NOMO-1 treated with dmso at 0.1 percent for 144 hours (cell line): ENCODE measurements around the gene AHCYL2.
"Not testable (repeated sequence)": the region's sequence is repeated elsewhere in the genome, so short reads cannot be mapped to it uniquely, and the experiment has no call there.

Experiments
- DNase-seq: peaks from one replicate; lab custom pipeline; 2025; ENCODE audit not compliant: unreplicated experiment; lab: John Stamatoyannopoulos, UW

AHCYL2 gene

DNA sequence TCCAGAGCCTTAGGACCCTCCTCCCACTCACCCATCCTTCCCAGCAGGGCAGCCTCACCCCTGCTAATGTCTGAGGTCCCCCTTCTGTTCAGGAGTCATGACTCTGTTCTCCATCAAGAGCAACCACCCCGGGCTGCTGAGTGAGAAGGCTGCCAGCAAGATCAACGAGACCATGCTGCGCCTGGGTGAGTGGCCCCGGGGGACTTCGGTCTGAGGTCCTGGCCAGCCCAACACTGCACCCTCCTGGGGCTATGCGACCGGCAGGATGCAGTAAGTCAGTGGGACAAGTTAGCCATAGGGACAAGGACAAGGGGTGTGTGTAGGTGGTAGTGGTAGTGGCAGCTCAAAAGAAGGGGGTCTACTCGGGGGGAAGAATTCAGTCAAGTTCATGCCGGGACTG is 16.2 kb upstream of the AHCYL2 start:
- no peak for DNase-seq

DNA sequence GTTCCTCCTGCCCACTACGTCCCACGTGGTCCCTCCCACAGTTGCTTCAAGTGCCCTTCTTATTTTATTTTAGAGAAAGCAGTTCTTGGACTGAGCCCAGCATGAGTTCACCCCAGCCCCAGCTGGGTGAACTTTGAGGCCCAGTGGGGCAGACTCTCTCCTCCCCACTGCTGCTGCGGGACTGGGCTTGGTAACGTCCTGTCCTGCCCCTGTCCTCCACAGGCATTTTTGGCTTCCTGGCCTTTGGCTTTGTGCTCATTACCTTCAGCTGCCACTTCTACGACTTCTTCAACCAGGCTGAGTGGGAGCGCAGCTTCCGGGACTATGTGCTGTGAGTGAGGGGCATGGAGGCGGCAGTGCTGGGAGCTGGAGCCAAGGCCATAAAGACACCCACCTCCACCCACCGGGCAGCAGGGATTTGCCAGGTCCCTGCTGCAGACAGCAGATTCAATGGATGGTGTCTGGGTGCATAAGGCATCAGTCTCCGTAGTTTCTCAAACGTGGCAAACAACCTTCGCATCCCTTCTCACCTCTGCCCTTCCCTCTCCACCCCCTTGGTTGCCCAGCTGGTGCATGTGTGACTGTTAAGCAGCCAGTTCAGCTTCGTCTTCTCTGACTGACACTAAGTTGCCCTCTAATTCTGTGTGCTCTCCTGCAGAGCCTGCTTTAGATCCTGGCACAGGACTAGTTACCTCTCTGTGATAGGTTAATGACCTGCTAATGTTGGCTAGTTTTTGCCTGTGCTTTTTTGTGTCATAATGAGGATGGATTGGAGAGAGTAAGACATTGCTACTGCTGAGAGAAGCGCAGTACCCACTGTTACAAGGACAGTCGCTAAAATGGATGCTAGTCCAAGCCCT is 15.5 kb upstream of the AHCYL2 start:
- DNase-seq: no peak

DNA sequence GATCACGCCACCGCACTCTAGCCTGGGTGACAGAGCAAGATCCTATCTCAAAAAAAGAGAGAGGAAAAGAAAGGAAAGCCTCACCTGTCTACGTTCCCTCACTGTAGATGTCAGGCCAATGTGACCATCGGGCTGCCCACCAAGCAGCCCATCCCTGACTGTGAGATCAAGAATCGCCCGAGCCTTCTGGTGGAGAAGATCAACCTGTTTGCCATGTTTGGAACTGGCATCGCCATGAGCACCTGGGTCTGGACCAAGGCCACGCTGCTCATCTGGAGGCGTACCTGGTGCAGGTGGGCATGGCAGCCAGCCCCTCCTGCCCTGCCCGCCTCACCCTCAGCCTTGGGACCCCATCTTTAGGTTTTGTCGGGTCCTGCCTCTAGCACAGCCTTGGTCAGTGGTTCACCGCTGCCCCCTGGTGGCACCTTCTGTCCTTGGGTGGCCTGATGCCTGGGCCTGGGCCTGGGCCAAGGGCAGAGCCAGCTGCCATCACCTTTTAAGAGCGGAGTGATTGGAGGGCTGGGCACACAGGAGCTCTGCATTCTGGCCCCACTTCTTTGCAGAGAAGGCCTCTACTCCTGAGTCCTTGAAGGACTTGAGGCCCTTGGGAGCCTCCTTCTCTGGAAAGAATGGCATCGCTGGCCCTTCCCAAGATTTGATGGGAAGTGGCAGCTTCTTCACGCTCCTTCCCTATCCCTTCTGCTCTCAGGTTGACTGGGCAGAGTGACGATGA is 14.4 kb upstream of the AHCYL2 start:
- peak; percentile 1 for DNase-seq

DNA sequence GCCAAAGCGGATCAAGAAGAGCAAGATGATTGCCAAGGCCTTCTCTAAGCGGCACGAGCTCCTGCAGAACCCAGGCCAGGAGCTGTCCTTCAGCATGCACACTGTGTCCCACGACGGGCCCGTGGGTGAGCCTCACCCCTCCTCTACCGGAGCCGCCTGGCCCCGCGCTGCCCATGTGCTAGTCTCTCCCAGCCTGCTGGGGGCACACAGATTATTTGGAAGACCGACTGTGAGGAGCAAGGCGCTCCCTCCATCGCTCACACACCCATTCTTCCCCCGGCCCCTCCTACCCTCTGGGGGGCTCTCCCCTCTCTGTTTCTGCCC is 13.9 kb upstream of the AHCYL2 start:
- DNase-seq: no peak

DNA sequence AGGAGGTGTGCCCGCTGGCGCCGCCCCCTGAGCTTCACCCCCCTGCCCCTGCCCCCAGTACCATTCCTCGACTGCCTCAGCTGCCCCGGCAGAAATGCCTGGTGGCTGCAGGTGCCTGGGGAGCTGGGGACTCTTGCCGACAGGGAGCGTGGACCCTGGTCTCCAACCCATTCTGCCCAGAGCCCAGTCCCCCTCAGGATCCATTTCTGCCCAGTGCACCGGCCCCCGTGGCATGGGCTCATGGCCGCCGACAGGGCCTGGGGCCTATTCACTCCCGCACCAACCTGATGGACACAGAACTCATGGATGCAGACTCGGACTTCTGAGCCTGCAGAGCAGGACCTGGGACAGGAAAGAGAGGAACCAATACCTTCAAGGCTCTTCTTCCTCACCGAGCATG is 12.7 kb upstream of the AHCYL2 start:
- DNase-seq: no peak

DNA sequence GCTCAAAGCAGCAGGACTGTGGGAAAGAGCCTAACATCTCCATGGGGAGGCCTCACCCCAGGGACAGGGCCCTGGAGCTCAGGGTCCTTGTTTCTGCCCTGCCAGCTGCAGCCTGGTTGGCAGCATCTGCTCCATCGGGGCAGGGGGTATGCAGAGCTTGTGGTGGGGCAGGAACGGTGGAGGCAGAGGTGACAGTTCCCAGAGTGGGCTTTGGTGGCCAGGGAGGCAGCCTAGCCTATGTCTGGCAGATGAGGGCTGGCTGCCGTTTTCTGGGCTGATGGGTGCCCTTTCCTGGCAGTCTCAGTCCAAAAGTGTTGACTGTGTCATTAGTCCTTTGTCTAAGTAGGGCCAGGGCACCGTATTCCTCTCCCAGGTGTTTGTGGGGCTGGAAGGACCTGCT is 12.2 kb upstream of the AHCYL2 start:
- DNase-seq: no peak

DNA sequence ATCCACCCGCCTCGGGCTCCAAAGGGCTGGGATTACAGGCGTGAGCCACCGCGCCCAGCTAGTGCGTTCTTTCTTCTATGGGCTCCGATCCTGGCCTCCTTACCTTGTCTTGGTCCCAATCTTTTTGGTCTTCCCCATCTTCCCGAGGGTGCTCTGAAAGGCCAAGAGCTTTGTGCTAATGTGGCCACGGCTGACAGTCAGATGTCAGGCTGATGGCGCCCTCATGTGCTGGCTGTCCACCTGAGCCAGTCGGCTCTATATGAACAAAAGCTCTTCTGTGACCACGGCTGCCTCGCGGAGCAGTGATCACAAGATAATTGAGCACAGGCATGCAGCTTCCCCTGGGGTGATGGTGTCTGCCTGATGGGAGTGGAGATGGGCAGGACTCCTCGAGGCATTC is 11.0 kb upstream of the AHCYL2 start:
- peak; percentile 8 for DNase-seq

DNA sequence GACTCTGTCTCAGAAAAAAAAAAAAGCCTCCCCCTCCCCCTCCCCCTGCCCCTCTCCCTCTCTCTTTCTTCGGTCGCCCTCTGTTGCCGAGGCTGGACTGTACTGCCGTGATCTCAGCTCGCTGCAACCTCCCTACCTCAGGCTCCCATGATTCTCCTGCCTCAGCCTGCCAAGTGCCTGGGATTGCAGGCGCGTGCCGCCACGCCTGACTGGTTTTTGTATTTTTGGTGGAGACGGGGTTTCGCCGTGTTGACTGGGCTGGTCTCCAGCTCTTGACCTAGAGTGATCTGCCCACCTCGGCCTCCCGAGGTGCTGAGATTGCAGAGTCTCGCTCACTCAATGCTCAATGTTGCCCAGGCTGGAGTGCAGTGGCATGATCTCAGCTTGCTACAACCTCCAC is 9.1 kb upstream of the AHCYL2 start:
- DNase-seq: not testable (repeated sequence)

DNA sequence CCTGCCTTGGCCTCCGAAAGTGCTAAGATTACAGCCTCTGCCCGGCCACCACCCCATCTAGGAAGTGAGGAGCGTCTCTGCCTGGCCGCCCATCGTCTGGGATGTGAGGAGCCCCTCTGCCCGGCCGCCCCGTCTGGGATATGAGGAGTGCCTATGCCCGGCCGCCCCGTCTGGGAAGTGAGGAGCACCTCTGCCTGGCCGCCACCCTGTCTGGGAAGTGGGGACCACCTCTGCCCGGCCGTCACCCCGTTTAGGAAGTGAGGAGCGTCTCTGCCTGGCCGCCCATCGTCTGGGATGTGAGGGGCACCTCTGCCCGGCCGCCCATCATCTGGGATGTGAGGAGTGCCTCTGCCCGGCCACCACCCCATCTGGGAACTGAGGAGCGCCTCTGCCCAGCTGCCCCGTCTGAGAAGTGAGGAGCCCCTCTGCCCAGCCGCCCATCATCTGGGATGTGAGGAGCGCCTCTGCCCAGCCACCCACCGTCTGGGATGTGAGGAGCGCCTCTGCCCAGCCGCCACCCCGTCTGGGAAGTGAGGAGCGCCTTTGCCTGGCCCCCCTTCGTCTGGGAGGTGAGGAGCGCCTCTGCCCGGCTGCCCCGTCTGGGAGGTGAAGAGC is 8.6 kb upstream of the AHCYL2 start:
- not testable (repeated sequence) for DNase-seq

DNA sequence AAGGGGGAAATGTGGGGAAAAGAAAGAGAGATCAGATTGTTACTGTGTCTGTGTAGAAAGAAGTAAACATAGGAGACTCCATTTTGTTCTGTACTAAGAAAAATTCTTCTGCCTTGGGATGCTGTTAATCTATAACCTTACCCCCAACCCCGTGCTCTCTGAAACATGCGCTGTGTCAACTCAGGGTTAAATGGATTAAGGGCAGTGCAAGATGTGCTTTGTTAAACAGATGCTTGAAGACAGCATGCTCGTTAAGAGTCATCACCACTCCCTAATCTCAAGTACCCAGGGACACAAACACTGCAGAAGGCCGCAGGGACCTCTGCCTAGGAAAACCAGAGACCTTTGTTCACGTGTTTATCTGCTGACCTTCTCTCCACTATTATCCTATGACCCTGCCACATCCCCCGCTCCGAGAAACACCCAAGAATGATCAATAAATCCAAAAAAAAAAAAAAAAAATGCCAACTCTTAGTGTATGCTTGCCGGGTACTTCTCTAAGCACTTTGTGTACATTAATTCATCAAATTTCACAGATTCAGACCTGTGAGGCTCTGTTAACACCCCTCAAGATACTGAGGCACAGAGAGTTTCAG is 7.9 kb upstream of the AHCYL2 start:
- not testable (repeated sequence) for DNase-seq

DNA sequence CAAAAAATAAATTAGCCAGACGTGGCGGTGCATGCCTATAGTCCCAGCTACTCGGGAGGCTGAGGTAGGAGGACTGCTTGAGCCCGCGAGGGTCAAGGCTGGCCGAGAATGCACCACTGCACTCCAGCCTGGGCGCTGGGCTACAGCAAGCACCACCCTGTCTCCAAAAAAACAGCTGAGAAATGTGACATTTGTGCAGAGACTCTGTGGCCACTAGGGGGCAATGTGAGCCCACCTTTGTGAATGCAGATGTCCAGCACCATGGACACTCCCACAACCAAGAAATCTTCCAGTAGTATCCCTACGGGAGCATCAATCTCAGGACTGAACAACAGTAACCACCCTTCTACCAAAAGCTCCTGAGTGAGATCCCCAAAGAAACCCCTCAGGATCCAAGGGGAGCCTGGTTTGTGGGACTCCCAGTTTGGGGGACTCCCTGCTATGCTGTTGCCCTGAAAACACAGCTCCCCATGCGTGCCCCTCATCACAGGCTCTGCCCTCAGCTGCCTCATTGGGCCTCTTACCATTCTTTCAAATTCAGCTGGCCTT is 6.2 kb upstream of the AHCYL2 start:
- peak; percentile 1 for DNase-seq

DNA sequence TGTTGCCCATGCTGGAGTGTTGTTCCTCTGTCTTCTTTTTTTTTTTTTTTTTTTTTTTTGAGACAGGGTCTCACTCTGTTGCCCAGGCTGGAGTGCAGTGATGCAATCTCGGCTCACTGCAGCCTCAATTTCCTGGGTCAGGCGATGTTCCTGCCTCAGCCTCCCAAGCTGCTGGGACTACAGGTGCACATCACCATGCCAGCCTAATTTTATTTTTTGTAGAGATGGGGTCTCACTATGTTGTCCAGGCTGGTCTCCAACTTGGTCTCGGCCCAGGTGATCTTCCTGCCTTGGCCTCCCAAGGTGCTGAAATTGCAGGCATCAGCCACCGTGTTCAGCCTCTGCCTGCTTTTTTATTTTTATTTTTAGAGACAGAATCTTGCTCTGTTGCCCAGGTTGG is 5.7 kb upstream of the AHCYL2 start:
- not testable (repeated sequence) for DNase-seq

DNA sequence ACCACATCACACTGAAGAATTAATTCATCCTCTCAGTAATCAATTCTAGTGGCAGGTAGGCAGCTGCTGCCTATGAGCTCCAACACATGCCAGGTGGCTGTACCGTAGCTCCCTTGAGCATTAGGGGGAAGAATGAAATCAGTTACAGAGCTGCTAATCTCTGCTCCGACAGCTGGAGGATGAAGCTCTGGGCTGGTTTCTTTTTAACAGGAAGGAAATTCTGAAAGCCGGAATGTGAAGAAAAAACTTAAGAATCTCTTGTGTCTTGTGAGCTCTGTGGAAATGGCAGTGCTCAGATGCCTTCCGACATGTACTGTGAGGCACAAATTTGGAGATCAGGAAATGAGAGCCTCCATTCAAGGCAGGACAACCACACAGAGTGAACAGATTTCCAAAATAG is 2.8 kb upstream of the AHCYL2 start:
- no peak for DNase-seq

DNA sequence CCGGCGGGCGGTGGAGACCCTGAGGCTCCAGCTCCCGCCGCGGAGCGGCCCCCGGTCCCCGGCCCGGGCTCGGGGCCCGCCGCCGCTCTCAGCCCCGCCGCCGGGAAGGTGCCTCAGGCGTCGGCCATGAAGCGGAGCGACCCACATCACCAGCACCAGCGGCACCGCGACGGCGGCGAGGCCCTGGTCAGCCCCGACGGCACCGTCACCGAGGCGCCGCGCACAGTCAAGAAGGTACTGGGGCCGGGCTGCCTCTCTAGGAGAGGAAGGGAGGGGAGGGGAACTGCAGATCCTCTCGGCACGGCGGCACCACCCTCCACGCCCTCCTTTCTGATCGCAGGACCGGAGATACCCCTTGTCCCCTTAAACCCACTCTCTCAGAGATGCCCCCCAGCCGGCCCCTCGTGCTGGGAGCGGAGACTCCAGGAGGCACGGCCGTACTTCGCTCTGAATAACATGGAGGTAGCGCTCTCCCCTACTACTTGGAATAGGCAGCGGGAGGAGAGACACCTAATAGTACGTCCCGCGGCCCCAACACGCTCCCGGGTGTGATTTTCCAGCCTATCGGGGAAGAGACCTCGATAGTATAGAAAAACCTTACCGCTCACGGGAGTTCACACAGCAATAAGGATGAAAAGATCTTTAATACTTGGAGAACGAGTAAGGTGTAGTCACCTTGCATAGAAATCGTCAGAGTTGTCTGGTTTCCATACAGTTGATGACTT is 538 bp downstream of the AHCYL2 start:
- peak; percentile 2 for DNase-seq

DNA sequence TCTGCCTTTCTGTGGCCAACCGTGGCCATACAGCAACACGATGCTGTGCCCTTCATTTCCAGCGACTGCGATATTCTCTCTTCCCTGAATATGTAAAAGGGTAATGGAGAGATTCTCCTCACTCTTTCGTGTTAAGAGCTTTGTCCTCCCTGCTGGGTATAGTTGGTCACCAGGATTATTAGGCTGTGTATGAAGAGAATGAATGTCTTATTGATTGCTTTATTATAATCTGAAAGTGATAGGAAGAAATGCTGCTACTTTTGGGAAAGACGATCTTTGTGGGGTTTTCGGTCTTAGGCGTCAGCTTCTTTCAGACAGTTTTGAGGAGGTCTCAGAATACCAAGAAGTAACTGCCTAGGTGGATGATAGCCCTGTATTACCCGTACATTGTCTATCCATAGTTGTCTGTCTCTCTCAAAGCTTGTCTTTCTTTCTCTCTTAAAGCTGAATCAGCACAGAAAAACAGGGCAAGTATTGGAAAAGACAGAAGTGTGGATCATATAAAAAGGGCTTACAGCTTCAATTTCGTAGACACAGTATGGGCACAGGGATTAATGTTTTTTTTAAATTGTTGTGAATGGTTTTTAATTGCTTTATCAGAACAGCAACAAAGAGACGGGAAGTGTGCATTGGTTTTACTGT is 1.2 kb downstream of the AHCYL2 start:
- DNase-seq: no peak

DNA sequence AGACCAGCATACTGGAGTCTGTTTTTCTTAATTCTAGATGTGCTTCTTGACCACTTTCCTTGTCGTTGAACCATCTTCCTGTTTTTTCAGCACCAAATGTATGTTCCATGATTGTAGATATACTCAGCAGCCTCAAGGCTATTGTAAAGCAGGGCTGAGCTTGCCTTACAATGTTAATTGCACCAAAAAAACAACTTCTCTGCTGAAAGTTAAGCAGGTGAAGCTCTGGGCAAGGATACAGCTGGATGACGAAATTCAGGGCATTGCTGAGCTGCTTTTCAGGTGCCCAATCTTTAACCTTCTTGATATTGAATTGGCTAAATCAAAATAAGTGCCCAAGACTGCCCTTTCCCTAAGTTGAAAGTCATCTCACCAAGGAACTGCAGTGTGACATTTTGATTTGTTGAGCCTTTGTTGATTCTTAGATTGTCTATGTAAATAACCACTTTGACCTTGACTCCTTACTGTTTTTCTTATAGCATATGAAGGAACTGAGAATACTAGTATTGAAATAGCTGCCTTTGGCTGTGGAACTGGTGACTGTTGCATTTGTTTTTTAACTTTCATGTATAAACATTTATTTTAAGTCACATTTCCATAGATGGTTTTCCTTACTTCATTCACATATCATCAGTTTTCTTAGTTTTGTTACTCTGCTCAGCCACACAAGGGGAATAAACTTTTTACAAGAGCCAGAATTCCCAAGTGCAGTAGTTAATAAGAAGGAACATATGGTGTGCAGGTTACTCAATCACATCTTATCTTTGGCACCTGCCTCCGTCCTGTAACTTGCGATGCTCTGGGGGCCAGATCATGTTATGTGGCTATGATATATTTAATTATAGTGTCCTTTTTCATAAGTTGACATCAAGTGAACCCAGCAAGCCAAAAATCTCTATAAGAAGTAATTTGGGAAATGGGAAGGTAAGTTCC is 3.1 kb downstream of the AHCYL2 start:
- DNase-seq: no peak

DNA sequence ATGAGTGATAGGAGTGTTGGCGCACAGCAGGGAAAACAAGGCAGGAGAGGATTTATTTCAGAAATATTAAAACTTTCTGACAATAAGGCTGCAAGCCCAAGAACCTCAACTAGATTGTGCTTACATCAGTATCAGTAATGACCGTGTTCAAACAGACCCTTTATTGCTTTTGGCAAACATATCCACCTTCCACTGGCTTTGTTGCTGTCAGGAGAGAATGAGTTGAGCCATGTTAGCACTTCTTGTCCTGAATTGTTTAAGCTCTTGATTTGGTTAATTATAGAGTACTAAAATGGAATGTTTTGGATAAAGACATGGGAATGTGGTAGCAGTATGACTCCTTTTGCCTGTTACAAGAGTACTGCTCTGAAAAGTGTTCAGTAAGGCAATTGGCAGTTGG is 3.8 kb downstream of the AHCYL2 start:
- DNase-seq: no peak

DNA sequence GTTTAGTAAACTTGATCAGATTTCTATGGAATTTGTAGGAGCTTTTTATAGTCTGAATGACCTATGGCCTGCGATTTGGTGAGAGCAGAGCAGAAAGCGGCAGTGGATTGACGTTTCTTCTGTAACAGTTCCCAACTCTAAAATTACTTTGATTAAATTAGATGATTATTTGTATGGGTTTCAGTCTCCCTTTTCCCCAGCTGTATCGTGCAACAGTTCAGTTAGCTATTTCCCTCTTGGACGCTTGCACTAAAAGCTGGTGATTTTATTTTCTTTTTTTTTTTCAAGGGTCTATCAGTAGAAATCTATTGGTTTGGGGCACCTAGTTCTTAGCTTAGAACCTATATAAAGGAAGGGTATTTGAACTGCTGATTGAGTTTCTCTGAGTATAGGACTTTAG is 6.8 kb downstream of the AHCYL2 start:
- no peak for DNase-seq

DNA sequence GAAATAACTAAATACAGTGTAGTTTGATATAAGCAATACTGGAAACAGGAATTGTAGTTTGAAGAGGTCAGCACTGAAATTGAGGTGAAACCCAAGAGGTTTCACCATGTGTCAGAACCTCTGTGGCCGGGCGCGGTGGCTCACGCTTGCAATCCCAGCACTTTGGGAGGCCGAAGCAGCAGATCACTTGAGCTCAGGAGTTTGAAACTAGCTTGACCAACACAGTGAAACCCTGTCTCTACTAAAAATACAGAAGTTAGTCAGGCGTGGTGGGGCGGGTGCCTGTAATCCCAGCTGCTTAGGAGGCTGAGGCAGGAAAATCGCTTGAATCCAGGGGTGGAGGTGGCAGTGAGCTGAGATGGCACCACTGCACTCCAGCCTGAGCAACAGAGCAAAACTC is 13.7 kb downstream of the AHCYL2 start:
- no peak for DNase-seq
